Daoy (cell line): Measurements from ENCODE around the gene CEBPE. TPM values are rescaled to one million over a fixed set of nuclear protein-coding genes. Genes with fewer than 3 reads are reported as not detected.

Experiments
- DNase-seq: peaks from one replicate; pipeline ENCODE4 v3.0.0-alpha.2; 2015; ENCODE audit warnings: low read depth
- total RNA-seq: library from RNA; depleted of rRNA; stranded (reverse); fragments of >200 nt; shearing (Covaris generic); gene quantifications from 2 replicates; pipeline ENCODE4 v1.2.3, GENCODE V29; 2014; rRNA removed

CEBPE gene
- total RNA-seq, result not detected in 2 replicates

DNA sequence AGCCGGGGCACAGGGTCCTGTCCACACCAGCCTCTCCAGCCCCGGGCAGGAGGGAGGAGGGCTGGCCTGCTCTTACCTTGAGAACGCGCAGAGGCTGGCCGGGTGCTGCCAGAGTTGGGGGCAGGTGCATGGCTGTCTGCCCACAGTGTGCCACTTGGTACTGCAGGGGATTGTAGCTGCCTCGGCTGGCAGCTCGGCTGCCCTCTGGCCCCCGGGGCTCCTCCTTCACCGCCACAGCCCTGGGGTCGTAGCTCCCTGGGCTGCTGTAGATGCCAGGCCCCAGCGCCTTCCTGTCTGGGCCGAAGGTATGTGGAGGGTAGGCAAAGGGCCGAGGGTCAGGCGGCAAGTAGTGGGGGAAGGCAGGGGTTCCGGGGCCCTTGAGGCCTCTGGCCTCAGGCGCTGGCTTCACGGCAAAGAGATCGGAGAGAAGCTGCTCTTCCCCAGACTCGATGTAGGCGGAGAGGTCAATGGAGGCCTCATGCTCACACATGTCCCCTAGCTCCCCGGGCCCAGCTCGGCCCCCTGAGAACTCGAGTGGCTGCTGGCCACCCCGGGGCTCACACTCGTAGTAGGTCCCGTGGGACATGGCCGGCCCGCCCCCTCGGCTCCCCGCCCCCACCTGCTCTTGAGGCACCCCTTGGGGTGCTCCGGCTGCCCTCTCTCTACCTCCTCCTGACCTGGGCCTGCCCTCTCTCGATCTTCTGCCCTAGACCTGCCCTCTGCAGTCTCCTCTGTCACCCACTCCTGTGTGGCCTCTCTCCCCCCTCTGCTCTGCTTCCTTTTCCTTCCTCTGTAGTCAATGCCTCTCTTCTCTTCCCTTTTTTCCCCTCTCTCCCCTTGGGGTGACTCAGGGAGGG is at the start of gene CEBPE:
CEBPE (minus strand) TSS at position 750 of the 857 bp plus-strand sequence; CDS start at position 586, 164 bp downstream.
- DNase-seq, result no peak

DNA sequence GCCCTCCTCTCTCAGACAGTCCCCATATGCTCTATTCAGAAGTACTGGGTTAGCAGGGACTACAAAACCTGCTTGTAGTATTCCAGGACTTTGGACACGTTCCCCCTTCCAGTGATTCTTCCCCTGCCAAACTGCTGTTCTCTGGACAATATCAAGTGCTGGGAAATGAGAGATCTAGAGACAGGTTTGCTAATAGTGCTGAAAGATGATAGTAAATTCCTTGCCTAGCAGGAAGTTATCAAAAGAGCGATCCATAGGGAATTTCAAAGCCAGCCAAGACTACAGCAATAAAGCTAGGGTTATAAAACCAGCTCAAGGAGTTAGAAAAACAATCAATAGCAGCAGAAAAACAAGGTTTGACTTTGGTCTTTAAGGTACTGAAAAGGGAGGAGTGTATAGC is 49.2 kb upstream of the CEBPE start:
- no peak for DNase-seq

DNA sequence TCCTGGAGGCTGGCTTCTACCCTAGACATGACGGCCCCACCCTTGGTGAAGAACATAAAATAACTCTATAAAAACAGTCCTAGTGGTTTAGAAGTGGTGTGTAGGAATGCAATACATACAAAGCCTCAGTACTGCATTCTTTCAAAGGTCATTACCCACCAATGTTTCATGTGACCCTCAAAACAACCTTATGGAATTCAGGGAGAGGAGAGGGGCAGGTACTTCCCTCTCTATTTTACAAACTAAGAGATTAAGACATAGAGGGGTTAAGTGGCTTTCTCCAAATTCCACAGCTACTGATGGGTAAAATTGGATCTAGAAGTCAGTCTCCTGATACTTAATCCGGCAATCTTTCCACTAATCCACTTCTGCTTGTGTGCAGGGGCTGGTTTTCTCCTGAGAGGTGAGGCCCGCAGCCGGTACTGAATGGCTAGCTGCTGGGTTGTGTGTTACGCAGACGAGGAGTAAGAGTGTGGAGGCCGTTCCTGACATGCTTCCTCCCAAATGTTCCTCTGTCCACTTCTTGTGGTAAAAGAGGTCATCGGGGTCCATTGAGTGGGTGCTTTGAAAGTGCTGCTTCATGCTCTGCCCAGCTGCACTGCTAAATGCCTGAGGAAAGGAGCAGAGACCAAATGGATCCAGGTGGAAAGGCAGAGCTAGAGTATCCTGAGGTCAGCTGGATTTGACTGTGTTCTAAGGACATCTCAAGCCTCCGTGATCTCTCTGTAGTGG is 48.2 kb upstream of the CEBPE start:
- DNase-seq, result no peak

DNA sequence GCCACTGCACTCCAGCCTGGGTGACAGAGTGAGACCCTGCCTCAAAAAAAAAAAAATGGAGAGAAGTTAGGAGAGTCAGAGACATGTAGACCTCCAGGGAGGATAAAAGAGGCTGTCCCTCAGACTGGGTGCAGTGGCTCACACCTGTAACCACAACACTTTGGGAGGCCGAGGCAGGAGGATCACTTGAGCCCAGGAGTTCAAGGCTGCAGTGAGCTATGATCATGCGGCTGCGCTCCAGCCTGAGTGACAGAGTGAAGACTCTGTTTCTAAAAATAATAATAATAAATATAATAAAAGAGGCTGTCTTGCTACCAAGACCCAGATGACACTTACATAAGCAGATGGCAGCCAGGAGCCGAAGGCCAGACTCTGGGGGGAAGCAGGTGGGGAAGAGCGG is 45.9 kb upstream of the CEBPE start:
- no peak for DNase-seq

DNA sequence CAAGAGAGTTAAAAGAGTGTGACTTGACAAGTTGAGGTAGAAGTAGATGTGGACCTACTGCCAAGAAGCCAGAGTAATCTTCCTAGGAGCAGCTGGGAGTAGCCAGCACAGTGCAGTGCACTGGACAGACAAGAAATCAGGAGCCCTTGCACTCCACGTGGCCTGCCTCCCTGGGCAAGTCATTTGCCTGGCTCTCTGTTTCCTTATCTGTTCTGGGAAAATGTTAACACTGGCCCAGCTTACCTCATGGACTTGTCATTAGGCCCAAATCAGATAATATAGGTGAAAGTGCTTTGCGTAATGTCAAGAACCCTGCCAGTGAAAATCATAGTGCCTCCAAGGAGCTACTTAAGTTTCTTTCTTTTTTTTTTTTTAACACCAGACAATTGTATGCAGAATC is 45.2 kb upstream of the CEBPE start:
- DNase-seq, result peak; percentile 39

DNA sequence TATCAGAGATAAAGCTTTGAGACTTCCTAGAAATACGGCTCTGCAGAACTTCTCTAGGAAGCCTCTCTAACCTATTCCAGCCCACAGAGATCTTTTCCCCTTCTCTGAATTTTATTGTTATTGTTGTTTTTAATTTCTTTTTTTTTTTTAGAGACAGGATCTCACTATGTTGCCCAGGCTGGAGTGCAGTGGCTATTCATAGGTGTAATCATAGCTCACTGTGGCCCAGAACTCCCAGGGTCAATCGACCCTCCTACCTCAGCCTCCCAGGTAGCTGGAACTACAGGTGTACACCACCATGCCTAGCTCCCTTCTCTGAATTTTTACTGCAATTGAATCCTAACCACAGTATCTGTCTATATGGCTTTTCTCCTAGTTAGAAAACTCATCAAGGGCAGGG is 44.8 kb upstream of the CEBPE start:
- no peak for DNase-seq

DNA sequence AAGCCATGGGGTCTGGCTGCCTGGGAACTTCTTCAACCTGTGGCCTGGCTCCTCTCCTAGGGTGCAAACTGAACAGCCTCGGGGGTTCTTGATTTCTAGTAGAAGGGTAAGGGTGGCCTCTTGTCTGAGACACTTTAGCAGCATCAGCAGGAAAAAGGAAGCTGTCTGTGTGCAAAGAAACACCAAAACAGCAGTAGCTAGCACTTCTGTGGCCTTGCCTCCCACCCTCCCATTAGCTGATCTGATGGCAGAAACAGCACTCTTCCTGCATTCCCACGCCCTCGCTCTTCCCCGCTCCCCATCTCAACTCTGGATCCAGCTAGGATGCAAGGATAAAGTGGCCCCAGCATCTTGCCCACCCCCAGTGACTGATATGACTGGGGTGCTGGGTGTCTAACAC is 43.7 kb upstream of the CEBPE start:
- no peak for DNase-seq

DNA sequence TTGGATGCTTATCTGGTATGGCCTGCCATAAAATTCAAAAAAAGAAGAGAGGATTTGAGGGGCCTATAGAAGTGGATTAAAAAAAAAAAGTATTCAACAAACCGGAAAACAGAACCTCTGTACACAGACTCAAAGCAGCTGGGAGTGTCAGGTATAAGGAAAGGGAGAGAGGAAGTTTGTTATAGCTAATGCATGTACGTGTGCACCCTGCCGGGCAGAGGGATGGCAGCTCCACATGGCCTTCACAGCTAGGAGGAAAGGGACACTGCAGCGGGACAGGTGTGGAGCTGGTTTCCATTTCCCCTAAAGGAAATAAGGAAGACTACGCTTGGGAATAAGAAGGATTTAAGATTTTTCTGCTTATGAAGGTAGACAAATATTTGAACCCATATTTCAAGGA is 43.0 kb upstream of the CEBPE start:
- DNase-seq, result no peak

DNA sequence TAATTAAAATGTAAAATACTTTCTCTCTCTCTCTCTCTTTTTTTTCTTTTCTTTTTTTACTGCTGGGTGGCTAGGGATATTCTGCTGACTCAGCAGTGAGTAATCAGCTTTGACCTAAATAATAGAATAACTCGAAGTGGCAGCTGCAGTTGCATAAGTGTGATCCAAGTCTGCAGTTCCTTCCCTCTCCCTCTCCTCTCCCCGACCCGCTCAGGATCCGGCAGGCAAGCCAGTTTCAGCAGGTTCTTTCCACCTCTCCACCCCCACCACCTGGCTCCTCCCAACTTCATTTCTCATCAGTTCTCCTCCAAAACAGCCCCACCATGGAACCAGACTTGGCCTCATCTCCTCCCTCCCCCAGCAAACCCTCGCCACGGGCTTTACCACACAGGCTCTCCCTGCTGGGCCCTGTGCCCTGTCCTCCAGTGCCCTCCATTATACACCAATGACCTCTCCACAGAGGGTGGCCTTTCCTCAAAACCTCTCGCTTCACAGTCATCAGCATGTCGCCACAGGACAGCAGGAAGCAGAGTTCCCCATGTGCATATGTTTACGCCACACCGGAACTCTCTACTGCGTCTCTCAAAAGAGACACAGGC is 42.0 kb upstream of the CEBPE start:
- peak; percentile 73 for DNase-seq

DNA sequence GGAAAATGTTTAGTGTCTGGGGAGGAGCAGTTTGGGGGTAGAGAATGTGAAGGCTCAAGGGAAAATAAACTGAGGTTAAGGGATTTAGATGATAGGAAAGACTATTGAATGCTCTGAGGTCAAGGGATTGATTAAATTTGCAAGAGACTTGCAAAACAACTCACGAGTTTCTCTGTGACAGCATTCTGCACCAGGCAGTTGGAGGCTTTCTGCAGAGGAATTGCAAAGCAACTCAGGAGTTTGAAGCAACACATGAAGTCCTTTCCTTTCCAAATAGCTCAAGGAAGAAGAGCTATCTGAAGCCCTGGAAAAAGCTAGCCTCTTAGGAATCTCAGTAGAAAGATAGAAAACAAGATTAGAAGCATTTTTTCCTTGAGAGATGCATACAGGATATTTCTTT is 40.5 kb upstream of the CEBPE start:
- no peak for DNase-seq

DNA sequence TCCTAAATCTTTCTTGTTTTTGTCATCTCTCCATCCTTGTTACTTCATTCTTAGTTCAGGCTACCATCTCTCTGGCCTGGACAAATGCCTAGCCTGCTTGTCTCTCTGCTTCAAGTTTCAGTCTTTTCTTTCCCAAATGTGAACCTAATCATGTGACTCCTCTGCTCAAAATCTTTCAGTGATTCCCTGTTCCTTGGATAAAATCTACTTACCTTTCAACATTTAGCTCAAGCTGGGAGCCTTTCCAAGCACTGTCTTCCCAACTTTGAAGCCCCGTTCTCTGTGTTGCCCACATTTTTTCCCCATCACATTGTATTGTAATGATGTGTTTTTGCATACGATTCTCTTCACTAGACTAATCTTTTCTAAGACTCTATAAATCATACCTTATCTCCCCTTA is 39.7 kb upstream of the CEBPE start:
- DNase-seq, result no peak

DNA sequence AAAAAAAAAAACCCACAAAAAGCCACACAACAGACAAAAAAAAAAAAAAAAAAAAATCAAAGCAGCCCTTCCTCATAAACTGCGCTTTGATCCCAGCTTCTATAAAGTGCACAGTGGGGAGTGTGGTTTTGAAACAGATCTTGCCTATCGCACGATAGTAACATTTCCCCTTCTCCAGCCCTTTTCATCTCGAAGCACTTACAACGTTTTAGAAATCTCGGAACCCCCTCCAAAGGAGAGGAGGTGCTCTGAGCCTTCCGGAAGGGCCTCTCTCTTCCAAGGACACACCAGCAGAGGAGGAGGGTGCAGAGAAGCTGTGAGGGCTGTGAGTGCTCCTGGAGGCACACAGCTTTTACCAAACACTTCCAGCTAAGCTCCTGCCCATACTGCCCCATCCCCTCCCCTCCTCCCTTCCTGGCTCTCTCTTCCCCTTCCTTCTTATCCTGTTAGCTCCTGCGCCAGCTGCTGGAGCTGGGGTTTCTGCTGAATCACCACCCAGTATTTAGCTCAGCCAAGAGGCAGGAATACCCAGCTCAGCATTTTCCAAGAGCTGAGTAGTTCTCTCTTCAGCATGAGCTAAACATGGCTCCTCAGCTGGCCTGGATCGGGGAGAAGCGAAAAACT is 36.0 kb upstream of the CEBPE start:
- peak; percentile 91 for DNase-seq

DNA sequence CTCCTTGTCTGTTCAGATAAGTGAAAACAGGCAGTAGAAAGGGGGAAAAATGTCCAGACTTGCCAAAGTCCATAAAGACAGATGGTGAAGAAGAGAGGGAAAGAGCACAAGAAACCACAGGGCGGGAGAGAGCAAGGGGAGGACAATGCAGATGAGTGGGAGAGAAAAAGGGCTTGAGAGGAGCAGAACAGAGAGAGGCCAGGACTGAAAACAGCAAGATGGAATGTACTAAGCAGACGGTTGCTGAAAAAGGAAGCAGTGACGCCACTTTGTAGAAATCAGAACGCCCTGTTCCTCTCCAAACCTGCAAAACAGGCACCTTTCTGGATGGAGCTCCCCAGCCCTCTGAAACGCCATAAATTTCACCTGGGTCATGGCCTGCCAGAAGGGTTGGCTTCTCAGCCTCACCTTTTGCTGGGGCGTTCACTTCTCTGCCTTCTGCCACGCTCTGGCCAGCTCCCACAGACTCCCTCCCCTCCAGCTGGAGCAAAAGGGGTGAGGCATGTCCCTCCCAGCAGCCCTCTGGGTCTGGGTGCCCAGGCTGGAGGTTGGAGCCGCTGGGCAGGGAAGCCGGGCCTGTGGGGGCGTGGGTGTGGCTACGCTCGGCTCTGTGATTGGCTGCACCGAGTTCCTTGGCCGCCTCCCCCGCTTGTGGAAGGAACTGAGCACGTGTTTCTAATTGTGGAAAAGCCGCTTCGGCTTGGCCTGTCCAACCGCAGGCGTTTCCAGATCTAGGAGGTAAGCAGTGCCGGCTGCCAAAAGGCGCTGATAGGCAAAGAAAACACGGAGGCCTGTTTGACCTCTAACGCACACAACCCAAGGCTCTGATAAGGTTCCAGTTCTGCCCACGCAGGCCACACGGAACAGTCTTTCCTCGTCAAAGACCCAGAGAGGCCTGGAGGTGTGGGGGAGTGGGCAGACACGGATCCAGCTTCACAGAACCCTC is 35.1 kb upstream of the CEBPE start:
- DNase-seq, result peak; percentile 89

DNA sequence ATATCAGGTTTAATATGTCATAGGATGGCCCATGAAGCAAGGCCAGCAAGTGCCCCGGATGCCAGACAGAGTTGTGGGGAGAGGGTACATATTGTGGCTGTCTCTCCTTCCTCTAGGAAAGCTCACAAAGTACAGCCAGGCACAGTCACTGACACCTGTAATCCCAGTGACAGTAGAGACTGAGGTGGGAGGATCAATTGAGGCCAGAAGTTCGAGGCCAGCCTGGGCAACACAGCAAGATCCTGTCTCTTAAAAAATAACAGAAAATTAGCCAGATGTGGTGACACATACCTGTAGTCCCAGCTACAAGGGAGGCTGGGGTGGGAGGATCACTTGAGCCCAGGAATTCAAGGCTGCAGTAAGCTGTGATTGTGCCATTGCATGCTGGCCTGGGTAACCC is 32.3 kb upstream of the CEBPE start:
- no peak for DNase-seq

DNA sequence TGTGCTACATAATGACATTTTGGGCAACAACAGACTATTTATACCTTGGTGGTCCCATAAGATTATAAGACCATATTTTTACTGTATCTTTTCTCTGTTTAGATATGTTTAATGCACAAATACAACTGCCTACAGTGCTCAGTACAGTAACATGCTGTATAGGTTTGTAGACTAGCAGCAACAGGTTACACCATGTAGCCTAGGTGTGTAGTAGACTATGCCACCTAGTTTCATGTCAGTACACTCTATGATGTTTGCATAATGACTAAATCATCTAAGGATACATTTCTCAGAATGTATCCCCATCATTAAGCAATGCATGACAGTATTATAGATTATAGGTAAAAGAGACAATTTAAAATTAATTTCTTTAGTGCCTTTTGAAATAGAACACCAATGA is 30.7 kb upstream of the CEBPE start:
- DNase-seq, result no peak

DNA sequence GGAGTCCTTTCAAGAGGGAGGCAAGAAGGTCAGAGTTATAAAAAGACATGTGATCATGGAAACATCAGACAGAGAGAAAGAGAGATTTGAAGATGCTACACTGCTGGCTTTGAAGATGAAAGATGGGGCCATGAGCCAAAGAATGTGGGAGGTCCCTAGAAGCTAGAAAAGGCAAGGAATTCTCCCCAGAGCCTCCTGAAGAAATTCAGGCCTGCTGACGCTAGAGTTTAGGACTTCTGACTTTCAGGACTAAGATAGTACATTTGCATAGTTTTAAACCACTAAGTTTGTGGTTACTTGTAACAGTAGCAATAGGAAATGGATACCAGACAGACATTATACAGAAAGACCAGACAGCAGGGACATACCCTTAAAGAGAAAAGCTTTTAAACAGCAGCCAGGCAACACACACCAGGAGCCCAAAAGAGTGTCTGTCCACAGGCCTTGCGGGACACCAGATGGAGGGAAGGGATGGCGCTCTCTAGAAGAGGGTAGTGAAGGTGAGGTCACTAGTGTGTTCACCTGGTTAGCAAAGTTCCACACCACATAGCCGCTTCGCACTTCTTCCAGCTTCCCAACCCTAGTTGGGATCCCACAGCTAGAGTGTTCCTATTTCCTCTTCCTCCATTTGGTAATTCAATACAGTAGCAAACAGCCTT is 29.7 kb upstream of the CEBPE start:
- DNase-seq, result no peak

DNA sequence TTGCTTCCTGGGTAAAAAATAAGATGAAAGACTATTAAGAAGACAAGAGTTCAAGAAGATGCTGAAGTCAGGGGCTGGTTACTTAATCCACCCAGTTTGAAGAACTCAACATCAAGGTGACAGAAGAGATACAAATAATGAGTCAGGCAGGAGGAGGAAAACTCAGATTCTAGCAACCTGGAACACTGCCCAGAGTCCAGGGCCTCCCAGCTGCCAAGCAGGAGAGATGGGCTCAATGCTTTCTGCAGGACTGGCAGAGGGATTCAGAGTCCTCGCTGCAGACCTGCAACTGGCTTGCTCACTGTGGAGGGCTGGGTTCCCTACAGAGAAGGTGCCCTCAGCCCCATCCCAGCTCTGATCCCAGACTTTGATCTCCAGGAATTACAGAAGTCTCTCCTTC is 28.6 kb upstream of the CEBPE start:
- peak; percentile 34 for DNase-seq

DNA sequence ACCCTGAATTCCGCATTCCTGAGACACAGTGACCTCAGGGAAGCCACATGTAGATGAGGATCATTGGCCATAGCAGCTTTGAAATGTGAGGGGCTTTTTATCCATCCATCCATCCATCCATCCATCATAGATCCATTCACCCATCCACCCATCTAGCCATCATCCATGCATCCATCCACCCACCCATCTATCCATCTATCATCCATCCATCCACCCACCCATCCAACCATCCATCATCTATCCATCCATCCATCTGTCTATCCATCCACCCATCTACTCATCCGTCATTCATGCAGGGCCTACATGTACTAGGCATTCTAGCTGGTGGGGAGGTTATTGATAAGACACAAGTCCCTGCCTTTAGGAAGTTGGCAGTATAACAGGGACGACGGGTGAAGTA is 27.9 kb upstream of the CEBPE start:
- DNase-seq, result no peak

DNA sequence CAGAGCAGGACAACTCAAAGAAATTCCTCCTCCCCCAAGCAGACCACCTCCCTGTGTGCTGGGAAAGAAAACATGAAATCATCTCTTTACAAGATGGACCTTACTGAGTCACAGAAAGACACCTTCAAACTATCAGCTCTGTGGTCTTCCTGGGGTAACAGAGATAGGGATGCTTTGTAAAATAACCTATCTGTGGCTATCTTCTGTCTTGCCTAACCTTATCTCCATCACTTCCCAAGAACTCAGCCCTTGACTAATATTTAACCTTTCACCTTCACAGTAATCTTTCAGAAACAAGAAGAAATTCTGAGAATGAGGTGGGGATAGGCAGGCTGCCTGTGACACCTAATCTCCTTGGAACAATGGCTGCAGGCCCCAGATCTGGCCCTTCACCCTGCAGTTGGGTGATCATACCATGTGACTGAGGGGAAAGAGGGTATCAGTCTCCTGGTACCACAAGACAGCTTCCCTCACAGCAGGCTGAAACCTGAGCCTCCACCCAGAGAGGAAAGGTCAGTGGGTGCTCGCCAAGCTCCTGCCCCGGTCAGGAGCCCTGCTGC is 27.4 kb upstream of the CEBPE start:
- no peak for DNase-seq

DNA sequence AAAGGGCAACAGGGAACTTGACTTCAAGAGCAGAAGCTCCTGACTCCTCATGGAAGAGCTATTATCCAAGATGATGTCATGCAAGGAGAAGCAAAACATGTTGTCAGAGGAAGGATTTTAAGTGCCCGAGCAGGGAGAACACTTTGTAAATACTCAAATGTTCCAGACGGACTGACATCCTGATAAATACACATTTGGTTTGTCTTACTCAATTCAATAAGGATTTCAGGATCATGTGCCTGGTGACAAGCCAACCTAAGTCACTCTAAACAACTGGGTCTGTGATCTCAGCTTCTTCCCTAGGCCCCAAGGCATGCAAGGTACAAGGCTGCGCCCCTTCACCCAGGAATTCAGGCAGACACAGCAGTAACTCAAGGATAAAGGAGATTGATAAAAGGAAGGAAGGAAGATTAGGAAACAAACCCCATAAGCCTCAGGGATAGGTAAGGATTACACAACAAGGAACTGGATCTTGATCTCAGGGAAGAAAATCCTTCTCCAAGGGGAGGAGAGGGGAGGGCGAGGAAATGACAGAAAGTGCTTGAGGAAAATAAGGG is 26.8 kb upstream of the CEBPE start:
- DNase-seq, result no peak
